NCI-H226 (cell line): ENCODE results near the gene CLCN3.
"Not testable (repeated sequence)": the region's sequence is repeated elsewhere in the genome, so short reads cannot be mapped to it uniquely, and the experiment has no call there.

Experiments used
- DNase-seq: peaks from one replicate; pipeline ENCODE4 v3.0.0-alpha.2; 2015

The CLCN3 gene

DNA sequence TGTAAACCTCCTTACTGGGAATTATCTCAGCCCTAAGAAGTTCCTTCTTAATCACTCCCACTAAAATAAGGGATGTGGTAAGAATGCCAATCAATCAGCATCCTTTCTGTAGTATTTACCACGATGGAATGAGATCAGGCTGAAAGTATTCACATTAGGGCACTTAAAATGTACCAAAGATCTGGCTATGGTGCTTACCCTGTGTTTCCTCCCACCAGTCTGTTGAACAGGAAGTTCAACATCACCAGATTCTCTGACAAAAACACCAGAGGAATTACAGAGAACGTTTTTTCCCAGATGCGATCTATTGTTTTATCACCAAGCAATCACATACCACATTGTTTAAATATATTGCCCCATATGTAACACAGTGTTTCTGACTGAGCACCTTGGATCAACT is 2.1 kb upstream of the CLCN3 start:
- peak; percentile 75 for DNase-seq

DNA sequence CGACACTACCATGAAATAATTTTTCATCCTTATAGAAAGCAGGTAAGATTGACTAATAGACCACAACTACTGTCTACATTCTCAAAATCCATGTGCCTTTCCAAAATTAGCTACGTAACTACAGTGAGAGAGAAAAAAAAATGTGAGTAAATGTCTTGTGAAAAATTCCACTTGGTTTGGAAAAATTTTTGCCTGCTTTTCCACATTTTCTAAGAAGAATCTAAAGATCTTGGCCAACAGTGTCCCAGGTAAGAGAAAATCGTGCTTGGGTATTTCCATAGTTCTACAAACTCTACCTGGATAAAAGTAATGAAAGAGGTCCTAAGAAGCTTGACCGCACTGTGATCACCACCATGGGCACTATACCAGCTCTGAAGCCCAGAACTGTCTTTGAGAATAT is 1.4 kb upstream of the CLCN3 start:
- DNase-seq = no peak

DNA sequence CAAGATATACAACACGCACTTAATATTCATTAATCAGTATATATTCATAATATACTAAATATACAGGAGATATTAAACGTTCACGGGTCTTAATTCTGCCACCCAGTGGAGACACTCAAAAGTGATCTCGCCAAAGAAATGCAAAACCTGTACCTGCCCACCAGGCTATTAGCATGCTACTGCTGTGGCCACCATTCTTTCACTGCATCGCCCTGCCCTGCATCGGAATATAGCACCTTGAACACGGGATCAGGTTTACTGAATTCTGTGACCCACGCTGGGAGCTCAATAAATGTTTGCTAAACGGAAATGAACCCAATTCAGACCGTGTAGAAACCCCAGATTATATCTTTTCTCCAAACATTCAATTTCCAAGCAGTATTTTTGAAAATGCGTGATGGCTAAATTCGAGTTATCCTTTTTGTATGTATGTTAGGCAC is 840 bp upstream of the CLCN3 start:
- peak; percentile 59 for DNase-seq

DNA sequence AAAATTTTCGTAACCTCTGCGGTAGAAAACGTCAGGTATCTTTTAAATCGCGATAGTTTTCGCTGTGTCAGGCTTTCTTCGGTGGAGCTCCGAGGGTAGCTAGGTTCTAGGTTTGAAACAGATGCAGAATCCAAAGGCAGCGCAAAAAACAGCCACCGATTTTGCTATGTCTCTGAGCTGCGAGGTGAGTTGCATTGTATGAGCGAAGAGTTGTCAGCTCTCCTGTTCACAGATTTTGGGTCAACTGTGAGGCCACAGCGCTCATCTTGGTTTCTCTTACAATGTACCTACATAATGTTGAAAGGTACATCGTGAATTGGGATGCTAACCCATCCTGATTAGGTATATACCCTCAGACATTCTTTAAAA is 486 bp downstream of the CLCN3 start:
- DNase-seq = peak; percentile 6

DNA sequence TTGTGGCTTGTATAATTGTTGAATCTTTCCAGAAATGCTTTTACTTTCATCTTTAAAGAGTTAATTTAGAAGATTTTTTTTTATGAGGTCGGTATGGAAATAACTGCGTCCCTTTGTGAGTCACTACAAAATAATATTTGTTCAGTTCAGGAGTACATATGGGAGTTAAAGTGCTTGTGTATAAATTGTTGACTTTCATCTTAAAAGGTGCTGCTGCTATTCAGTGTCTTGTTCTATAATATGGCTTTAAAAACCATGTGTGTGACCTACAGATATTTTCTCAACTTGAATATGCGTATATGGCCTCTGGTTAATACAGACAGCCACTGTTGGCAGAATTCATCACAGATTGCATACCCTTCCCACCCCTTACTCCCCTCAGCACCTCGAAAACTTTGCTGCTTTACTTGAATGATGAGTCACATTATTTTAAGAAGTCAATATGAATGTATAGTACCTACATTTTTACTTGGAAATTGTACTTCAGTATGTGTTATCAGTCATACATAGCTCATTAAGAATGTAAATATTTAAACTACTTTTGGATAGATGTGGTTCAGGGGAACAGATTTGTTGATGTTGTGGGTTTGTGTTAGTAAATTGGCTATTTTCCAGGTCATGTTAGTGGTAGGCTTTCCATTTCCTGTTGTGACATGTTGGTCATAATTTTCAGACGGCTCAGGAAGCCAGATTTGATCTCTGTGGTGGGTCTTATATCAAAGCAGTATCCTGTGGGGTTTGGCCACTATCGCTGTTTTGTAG is 1.5 kb downstream of the CLCN3 start:
- DNase-seq = no peak

DNA sequence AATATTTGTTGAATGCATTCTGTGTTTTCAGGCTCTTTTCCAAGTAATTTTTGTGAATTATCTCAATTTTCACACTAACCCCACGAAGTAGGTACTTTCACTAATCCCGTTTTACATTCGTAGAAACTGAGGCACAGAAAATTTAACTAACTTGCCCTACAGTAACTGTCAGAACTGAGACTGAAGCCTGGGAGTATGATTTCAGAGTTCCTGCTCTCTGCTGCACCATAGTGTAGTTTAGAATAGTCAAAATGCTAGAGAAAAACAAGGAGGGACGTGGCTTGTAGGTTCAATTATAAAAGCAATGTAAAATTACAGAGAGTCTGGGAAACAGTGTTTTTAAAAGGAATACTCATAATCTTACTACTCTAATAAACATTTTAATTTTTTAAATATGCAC is 2.2 kb downstream of the CLCN3 start:
- no peak for DNase-seq

DNA sequence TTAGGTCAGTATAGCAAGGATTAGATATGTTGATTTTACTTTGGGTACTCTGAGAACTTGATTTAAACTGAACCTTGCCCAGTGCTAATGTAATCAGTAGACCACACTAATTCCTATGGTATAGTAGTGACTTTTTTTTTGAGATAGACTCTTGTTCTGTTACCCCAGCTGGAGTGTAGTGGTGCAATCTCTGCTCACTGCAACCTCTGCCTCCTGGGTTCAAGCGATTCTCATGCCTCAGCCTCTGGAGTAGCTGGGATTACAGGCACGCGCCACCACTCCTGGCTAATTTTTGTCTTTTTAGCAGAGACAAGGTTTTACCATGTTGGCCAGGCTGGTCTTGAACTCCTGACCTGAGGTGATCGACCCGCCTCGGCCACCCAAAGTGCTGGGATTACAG is 3.6 kb downstream of the CLCN3 start:
- not testable (repeated sequence) for DNase-seq

DNA sequence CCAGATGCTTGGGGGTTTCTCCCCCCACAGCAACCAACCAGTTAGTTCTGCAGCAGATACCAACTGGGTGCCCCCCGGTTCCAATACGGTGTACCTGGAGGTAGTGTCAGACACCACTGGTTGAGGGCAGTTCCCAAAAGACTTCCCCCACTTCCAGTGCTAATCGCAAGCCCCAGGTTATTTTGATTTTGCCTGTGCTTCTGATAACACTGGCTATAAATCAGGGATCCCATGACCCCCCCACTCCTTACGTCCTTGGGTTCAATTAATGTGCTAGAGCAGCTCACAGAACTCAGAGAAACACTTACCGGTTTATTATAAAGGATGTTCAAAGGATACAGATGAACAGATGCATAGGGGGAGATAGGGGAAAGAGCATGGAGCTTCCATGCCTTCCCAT is 5.5 kb downstream of the CLCN3 start:
- DNase-seq = no peak

DNA sequence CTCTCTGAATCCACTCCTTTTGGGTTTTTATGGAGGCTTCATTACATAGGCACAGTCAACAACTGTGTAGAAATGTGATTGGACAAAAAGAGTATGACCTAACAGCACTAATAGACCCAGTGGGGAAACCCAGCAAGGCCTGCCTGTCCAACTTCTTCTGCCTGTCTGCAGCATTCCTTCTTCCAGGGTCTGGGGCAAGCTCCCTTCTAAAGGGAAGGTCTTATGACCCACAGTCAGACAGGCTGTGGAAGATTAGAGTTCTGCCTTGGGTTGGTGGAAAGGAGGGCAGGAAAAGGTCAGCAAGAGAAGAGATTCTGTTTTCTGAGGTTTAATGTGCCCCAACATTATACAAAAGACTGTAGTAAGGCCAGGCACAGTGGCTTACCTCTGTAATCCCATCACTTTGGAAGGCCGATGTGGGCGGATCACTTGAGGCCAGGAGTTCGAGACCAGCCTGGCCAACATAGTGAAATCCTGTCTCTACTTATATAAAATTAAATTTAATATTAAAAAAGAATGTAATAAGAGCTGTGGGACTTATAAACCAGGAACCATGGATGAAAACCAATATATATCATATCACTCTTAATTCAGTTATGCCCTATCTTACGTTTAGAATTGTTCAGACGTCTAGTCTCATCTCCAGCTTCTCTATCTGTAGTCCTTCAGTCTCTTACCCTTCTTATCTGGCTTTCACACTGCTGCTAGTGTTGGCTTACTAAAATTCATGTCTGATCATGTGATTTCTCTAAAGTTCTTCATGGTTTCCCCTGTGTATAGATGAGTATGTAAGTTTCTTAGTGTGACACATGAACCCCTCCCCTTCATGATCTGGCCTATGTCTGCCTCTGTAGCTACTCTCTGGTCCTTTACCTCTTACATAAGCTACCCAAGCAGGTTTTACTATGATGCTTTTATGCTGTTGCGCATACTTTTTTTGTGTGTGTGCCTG is 6.2 kb downstream of the CLCN3 start:
- DNase-seq = no peak

DNA sequence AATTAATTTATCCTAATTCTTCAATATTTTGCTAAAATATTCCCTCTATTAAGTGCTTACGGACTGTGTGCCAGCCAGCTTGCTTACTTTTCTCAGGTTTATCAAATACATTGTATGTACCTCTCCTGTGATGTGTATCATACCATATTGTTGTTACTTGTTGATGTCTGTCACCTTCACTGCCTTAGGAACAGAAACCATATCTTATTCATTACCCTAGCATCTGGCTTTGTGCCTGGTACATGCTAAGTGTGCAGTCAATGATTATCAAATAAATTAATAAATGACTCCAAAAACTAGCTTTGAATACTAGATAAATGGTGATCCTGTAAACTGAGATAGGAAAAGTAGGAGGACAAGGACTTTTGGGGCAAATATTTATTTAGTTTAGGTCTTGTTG is 6.9 kb downstream of the CLCN3 start:
- DNase-seq = no peak

DNA sequence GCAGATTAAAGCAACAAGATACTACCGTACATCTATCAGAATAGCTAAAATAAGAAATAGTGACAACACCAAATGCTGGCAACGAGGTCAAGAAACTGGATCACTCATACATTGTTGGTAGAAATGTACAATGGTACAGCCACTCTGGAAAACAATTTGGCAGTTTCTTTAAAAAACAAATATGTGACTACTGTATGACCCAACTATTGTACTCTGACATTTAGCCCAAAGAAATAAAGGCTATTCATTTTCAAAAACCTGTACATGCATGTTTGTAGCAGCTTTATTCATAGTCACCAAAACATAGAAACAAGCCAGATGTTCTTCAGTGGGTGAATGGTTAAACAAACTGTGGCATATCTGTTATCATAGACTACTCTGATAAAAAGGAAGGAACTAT is 8.2 kb downstream of the CLCN3 start:
- DNase-seq = no peak

DNA sequence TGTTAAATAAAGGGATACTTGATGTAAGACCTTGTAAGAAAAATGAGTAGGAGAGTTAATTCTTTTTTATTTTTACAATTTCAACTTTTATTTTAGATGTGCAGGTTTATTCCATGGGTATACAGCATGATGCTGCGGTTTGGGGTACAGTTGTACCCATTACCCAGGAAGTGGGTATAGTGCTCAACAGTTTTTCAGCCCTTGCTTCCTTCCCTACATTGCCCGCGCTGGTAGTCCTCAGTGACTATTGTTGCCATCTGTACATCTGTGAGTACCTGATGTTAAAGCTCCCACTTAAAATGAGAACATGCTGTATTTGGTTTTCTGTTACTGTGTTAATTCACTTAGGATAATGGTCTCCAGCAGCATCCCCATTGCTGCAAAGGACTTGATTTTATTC is 9.7 kb downstream of the CLCN3 start:
- DNase-seq = no peak

DNA sequence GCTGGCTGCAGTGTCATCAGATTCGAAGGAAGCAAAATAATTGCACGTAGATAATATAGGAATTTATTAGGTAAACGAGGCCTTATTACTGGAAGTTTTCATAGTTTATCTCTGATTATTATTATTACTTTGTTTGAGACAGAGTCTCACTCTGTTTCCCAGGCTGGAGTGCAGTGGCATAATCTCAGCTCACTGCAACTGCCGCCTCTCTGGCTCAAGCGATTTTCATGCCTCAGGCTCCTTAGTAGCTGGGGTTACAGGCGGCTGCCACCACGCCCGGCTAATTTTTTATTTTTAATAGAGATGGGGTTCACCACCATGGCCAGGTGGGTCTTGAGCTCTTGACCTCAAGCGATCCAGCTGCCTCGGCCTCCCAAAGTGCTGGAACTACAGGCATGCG is 12.5 kb downstream of the CLCN3 start:
- no peak for DNase-seq

DNA sequence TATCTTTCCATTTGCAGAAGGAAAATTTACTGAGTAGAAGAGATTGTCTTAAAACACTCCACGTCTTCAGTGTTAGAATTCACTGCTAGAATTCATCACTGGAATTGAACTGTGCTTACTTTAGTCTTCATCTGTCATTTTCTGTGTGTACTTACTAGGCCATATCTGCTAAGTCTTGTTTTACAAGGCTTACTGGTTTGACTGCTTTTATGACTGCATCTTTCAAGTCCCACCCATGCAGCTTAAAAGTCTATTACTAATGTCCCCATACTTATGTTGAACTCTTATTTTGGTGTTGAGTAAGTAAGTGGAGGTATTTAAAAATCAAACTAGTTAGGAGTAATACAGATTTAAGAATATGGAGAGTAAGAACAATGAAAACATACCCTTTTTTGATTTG is 14.6 kb downstream of the CLCN3 start:
- DNase-seq = no peak

DNA sequence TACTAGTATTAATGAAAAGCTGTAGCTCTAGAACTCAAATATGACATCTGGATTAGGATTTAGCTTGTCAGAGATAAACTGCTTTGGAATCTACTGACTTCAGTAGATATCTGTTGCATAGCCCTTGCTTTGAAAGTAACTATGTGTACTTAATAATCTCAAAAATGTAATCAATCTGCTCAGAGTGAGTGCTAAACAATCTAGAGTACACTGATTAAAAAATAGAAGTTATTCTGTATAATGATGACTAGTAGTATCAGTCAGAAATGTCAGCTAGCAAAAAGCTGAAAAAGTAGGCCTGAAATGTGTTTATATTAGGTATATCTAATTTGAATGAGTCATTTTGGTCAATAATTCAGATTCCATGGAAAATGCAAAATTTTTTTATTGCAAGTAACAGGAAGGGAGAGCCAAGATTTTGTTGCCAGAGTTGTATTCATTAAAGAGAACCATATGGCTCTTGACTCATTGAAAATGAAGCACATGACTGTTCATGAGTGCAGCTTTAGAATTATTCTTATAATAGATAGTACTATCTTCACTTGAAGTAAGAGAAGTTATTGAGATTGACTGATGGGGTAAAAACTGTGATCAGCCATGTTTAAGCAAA is 20.0 kb downstream of the CLCN3 start:
- DNase-seq = no peak

DNA sequence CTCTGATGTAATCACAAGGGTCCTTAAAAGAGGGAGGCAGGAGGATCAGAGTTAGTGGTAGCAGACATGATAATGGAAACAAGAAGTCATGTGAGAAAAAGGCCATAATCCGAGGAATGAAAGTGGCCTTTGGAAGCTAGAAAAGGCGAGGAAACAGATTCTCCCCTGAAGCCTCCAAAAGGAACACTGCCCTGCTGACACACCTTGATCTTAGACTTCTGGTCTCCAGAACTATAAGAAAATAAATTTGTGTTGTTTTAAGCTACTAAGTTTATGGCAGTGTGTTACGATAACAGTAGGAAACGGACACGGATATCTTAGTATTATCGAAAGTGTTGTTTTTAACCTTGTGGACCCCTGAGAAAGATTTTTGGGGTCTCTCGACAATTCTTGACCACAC is 24.4 kb downstream of the CLCN3 start:
- no peak for DNase-seq

DNA sequence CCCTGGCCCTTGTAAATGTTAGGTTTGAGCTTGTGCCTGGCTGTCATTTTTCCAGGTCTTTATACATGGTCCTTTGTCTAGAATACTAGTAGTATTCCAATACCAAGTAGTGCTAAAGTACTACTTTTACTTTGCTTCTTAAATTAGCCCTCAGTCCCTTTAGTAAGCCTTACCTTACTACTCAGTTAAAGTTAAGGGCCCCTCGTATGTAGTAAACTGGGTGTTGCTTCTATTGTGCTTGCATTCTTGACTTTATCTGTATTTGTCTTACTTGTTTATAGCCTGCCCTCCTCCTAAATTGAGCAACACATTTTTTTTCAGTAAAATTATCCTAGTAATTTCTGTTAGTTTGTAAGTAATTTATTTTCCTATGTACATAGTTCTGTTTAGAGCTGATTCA is 25.2 kb downstream of the CLCN3 start:
- DNase-seq = no peak

DNA sequence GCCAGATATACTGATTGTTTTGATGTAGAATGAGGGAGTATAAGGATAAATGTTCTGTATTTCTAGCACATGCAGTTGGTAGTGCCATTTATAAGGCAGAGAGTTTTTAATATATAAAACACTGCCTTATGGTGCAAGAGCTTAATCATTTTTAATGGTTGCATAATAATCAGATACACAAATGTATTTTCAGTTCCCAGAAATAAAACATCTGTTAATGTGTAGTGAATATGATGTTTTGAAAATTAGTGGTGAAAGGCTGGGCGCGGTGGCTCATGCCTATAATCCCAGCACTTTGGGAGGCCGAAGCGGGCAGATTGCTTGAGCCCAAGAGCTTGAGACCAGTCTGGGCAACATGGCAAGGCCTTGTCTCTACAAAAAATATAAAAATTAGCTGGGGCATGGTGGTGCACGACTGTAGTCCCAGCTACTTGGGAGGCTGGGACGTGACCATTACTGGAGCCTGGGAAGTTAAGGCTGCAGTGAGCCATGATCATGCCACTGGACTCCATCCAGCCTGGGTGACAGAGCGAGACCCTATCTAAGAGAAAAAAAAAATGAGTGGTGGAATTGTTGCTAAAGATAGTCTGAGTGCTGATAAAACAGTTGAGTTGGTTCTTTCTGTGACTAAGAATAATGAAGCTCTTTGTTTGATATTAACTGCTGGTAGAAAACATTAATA is 29.3 kb downstream of the CLCN3 start:
- DNase-seq = no peak

DNA sequence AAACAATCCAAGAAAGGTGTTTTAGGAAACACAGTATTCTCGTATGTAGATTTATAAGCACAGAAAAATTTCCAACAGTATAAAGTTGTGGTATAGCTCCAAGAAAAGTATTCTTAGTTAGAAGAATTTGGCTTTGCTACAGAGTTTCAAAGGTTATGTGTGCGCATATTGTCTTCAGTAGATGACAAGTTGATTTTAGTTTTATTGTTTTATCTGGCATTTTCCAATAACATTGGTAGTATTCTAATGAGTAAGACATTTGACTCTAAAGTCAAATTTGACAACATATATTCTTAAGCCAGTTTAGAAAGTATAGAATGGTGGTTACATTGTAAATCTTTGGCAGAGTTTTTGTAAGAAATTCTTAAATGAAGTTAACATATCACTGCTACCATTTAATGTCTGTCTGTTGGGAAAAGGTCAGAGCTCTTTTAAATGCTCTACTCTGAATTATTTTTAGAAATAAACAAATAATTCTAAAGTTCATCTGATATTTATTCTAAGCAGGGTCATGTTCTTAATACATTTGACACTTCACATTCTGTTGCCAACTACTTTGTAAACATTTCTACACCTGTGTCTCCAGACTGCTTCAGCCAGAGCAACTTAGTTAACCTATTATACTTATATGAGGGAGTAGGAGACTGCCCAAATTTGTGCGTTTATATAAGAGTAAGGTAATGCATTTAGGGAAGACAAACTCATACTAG is 30.0 kb downstream of the CLCN3 start:
- no peak for DNase-seq

DNA sequence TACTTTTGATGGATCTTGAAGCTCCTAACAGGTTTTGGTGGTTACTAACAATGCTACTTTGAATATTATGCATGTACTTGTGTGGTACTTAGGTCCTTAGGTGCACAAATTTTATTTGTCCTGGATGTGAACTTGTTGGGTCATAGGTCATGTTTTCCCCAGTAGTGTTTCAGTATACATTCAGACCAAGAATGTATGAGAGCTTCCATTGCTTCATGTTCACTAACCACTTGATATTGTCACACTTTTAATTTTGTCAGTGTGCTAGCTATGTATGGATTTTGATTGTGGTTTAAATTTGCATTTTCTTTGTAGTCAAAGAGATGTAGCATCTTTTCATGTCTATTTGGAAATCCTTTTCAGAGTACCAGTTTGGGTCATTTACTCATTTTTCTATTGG is 32.2 kb downstream of the CLCN3 start:
- DNase-seq = no peak

DNA sequence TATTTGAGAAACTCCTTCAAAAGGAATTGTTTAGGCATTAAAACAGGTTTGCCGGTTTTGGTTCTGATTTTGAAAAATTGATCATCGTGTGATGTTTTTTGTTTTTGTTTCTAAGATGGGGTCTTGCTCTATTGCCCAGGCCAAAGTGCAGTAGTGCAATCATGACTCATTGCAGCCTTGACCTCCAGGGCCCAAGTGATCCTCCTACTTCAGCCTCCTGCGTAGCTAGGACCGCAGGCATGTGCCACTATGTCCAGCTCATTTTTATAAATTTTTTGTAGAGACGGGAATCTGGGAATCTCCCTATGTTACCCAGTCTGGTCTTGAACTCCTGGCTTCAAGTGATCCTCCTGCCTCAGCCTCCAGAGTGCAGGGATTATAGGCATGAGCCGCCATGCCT is 35.0 kb downstream of the CLCN3 start:
- DNase-seq = no peak

DNA sequence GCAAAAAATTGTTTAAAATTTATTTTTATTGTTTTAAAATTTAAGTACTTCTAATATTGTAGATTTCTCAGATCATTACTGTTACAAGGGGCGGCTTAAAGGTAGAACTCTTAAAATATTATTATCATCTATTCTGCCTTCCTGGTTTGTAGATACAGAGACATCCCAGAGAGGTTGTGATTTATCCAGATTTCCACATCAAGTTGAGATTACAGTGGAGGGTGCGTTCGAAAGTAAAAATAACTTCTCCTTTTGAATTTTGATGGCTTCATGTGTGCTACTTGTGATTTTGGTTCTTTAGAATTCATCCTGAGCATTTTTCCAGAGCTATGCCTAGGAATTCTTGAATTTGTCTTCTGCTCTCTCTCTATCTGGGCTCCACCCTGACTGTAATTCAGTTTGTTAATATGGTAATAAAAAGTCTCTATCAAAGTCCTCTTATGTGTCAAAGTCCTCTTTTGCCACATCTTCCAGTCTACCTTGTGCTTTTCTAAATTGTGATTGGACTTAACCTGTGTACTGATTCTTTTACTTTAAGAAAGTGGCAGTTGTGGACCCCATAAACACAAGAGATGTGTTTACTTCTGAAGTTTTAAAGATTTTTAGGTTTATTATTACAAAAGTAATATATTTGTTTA is 37.2 kb downstream of the CLCN3 start:
- no peak for DNase-seq
